Effector CD4-positive, alpha-beta T cell (primary cell): ENCODE data around the gene CTAGE6.
"Not testable (repeated sequence)": the region's sequence is repeated elsewhere in the genome, so short reads cannot be mapped to it uniquely, and the experiment has no call there.

Experiments
- DNase-seq: peaks from one replicate; pipeline ENCODE4 v3.0.0-alpha.2; 2020
- total RNA-seq: gene quantifications from one replicate; lab custom pipeline; 2026; lab: John Stamatoyannopoulos, UW

Gene CTAGE6, protein sequence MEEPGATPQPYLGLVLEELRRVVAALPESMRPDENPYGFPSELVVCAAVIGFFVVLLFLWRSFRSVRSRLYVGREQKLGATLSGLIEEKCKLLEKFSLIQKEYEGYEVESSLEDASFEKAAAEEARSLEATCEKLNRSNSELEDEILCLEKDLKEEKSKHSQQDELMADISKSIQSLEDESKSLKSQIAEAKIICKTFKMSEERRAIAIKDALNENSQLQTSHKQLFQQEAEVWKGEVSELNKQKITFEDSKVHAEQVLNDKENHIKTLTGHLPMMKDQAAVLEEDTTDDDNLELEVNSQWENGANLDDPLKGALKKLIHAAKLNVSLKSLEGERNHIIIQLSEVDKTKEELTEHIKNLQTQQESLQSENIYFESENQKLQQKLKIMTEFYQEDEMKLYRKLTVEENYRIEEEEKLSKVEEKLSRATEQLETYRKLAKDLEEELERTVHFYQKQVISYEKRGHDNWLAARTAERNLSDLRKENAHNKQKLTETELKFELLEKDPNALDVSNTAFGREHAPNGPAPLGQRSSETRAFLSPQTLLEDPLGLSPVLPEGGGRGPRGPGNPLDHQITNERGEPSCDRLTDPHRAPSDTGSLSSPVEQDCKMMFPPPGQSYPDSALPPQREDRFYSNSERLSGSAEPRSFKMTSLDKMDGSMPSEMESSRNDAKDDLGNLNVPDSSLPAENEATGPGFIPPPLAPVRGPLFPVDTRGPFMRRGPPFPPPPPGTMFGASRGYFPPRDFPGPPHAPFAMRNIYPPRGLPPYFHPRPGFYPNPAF
- total RNA-seq, result 0.94 reads per million

DNA sequence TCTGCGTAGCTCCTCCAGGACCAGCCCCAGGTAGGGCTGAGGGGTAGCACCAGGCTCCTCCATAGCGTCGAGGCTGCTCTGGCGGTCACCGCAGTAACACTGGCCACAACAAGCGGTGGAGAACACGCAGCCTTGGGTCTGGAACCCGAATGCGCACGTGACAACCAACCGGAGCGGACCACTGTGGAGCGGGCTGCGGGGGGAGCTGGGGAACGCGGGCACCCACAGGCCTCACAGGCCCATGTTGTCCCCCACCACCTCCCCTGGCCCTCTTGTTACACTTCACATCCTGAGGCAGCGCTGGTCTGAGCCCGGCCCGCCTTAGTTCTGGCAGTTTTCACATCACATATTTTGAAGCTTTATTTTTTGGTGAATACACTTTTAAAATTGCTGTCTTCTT lies at the start of gene CTAGE6:
CTAGE6 (minus strand) TSS at position 101 of the 400 bp plus-strand sequence; CDS start at position 63, 38 bp downstream.
- DNase-seq, result not testable (repeated sequence)

DNA sequence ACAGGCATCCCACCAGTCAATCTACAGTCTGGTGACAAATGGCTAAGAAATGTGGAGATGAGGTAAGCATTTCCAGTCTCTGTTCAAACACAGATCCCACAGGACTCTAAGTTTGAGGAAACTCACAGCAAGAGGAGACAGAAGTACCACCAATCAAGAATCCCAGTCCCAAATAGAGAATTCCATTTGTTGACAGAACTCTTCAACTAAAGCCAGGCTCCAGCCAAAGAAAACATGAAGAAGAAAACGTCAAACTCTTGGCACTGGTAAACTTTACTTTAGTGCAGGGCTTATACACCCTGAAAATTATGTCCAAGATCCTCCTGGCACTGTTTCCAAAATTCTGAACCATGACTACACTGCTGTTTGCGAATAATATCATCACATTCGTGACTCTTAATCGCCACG lies 49.2 kb upstream of the CTAGE6 start:
- DNase-seq, result not testable (repeated sequence)

DNA sequence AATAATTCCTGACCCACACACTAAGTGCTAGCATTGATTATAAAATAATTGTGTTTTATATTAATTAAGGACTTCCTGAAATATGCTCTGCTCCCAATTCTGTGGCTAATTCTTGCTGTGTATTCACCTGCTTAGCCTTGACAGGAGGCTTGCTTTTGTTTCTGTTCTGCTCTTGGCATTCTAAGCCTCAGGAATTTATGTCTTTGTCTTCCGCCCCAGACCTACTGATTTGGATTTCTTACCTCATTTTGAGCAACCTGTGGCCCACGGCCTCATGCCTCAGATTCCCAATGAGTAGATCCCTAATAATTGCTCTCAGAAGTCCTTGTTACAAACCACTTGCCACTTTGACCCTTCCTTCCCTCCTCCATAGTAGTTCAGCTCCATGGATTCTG lies 40.4 kb upstream of the CTAGE6 start:
- not testable (repeated sequence) for DNase-seq

DNA sequence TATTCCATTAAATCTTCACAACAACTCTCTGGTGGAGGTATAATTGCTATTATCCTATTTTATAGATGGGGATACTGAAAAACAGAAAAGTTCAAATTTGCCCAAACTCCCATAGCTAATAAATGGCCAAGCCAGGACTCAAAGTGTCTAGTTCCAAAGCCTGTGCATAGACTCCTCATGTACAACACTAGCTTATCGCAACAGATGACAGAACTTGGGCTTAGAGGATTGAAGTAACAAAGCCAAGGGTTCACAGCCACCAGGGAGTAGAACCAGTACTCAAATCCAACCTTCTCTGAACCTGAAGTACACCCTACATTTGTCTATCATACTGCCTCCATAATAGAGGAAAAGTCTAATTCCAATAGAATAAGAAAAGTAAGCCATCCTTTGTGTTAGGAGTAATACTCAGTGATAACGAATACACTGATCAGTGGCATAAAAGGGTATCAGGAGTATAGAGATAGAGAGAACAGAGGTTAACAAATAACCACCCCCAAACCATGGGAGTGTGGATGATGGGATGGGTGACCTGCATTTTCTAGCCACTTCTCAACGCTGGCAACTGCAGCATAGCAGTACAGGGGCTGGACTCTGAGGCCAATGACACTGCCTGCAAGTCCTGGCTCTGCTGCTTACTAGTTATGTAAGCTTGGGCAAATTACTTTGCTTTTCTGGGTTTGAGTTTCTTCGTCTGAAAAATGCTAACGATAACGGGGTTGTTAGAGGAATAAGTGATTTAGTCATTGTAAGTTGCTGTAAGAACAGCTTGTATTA lies 39.8 kb upstream of the CTAGE6 start:
- not testable (repeated sequence) for DNase-seq

DNA sequence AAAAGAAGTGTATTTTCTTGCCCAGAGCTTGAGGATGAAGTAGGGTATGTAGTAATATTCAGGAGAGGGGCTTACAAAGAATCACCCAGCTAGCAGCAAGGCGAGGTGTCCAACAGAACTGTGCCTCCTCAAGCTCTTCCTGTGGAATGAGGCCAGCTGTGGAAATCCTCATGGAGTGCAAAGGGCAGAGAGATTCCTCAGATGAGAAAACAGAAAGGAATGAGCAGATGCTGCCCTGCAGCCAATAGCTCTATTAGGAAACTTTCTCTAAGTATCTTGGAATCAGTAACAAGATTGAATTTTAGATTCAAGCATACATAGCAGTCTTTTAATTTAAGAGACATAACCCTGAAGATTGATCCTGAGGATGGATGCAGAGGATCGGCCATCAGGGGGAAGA lies 38.2 kb upstream of the CTAGE6 start:
- not testable (repeated sequence) for DNase-seq

DNA sequence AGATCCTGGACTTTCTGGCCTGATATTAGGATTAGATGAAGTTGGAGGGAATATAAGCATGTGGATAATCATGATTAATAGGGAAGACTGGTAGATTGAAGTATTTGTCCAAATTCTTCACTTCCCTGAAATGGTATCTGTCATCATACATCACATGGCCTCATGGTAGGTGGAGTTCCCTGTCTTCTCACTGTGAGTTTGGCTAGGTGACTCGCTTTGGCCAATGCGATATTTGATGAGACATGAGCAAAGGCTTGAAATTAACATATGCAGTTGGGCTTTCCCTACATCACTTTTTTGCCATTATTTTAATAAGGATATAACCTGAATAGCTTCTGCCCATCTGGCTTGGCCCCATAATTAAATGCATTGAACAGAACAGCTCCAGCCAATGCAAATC lies 35.1 kb upstream of the CTAGE6 start:
- DNase-seq, result not testable (repeated sequence)

DNA sequence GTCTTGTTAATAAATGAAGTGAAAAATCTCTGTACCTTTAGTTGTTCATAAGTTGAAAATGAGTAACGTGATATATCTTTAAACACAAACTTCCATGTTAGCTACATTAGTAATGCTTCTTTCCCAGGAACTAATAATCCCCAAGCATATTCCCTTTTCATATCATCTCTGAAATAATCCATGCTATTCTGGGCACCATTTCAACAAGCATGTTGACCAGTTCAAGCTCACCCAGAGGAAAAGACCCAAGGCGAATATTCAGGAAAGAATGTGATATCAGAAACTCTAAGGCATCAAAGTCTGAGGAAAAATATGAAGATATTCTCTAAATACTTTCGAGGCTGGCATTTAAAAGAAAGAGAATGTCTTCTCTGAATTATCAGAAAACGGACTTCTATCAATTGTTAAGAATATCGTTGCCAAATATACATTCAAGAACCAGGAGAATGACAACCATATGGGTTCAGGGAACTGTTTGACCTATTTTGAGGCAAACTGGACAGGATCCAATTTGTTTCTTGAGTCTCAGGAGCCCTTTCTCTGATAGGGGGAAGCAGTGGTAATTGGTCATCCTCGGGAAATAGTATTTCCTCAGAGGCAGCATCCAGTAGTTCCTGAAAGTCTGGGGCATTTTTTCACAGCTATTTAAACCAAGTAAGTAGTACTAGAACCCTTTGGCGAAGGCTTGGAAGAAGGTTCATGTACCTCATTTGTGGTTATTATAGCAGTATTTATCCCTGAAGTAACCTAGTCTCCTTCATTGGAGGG lies 28.1 kb upstream of the CTAGE6 start:
- DNase-seq, result not testable (repeated sequence)

DNA sequence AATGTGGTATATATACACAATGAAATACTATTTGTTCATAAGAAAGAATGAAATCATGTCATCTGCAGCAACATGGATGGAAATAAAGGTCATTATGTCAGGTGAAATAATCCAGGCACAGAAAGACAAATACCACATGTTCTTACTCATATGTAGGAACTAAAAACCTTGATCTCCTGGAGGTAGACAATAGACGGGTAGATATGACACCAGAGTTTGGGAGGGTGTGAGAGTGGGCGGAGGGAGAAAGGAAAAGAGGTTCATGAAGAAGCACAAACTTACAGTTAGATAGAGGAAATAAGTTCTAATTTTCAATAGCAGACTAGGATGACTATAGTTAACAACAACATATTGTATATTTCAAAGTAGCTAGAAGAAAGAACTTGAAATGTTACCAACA lies 22.1 kb upstream of the CTAGE6 start:
- not testable (repeated sequence) for DNase-seq

DNA sequence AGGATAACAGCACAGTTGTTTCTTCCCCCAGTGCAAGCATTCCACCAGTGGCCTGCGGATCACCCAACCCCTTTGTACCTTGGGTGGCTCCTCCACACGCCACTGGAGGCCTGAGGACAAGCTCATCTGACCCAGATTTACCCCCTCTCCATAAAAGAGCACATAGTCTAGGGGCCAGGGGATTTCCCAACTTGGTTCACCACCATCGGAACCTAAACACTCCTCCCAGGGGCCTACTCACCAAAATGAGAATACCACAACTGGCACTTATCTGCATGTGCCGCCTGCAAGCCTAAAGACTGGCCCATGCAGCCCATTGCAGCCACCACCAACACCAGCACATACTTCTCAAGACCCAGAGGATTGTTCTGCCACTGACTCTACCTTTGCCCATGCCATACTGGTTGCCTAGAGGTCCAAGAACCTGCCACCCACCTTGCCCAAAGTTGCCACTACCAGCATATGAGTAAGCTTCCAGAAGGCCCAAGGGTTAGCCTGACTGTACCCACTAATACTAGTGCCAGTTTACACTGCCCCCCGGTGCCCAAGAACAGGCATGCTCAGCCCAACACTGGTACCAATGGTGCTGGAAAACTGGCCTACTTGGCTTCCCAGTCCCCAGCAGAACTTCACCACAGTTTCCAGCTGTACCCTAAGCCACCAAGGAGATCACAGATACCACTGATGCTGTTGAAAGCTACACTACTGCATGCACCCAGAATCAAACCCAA lies 15.4 kb upstream of the CTAGE6 start:
- DNase-seq, result not testable (repeated sequence)

DNA sequence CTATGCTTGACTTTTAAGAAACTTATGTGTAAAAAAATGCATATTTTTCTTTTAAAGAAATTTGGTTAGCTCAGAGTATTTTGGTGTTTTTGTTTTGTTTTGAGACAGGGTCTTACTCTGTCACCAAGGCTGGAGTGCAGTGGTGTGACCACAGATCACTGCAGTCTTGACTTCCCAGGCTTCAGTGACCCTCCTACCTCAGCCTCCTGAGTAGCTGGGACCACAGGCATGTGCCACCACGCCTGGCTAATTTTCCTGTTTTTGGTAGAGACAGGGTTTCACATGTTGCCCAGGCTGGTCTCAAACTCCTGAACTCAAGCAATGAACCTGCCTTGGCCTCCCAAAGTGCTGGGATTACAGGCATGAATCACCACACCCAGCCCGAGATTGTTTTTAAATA lies 10.0 kb upstream of the CTAGE6 start:
- not testable (repeated sequence) for DNase-seq

DNA sequence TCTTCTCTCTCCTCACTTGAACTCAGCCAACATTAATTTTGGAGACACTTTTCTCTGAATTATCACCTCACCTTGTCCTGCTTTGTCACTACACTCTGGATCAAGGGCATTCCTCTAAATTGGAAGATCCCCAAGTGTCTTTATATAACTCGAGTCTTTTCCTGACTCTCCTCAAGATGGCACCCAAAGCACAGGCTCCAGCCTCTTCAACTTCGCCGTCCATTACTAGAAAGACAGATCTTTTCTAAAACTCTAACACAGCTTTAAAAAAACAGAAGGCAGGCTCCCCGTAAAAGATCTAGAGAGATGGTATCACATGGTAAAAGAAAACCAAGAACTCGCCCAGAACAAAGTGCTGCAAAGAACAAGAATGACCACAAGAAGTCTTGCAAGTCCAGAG lies 8.2 kb upstream of the CTAGE6 start:
- not testable (repeated sequence) for DNase-seq

DNA sequence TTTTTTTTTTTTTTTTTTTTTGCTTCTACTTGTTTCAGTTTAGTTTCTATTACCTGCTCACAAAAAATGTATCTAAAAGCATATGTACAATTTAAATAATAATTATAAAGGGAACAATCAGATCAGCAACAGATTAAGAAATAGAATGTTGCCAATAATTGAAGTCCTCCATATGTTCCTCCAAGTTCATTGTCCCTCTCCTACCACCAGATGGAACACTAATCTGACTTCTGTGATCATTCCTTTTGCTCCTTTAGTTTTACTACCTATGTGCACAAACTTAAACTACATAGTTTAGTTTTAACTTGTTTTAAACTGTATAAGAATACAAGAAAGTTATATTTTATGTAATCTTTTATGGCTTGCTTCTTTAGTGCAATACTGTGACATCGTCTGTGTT lies 5.6 kb upstream of the CTAGE6 start:
- DNase-seq, result not testable (repeated sequence)

DNA sequence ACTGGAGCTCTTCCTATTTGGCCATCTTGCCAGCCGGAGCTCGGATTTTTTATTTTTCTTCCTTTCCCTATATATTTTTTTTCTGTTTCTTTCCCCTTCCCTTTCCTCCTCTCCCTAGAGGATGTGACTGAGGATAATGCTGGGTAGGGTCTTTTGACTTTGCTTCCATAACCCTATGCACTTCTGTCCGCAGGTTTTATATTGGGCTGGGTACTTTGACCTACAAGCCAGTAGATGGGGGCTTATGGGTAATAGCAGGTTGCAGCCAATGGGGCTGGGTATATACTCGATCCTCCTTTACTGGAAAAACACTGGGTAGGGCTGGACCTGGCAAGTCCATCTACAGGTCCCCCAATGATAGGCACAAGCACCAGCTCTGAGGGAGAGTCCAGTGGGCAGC lies 12.2 kb downstream of the CTAGE6 start:
- DNase-seq, result not testable (repeated sequence)

DNA sequence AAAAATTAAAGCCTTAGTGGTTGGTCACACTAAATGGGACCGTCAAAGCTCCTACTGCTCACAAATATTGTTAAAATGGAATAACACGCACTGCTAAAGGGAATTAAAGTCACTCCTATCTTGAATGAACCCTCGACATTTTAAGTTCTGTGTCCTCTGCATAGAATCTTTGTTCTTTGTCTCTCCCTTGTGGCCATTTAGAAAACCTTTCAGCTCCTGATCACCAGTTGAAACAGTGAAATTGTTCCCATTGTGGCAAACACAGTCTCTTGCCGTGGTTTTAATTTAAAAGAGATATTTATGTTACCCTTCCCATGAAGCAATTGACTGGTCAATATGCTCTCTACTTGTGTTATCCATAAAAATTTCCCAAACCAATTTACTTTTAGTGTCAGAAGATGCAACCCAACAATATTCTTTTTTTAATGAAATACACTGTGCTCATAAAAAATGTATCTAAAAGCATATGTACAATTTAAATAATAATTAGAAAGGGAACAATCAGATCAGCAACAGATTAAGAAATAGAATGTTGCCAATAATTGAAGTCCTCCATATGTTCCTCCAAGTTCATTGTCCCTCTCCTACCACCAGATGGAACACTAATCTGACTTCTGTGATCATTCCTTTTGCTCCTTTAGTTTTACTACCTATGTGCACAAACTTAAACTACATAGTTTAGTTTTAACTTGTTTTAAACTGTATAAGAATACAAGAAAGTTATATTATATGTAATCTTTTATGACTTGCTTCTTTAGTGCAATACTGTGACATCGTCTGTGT lies 20.3 kb downstream of the CTAGE6 start:
- DNase-seq, result not testable (repeated sequence)

DNA sequence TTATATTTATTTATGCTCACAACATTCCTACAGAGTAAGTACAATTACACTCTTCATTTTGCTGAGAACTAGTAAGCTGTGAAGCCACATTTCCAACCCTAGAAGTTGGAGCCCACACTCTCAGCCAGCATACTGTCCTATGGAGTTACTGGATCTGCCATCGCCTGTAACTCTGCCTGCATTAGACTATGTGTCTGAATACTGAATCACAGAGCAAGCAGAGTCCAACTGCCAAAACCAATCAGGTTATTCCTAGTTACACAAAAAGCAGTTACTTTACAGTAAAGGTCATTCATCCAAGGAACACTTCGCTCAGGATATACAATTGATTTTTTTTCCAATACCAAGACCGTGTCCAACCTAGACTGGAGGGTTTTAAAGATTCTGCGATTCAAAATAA lies 21.5 kb downstream of the CTAGE6 start:
- no peak for DNase-seq

DNA sequence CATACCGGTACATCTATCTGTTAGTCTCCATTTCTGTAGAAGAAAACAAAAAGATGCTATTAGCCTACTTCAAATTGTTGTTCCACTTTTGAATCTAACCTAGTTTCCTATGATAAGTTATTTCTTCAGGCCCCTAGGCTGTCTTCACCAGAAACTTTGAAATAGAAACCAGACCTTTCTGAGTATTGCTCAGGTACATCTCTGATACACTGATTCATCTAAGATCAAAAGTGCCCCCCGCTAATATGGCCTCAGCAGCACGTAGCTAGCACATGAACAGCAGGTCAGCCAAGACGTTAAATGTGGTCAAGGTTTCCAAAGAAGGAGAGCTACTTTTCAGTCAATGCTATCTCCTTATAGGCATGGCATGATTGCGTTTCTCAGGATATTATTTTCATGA lies 23.6 kb downstream of the CTAGE6 start:
- no peak for DNase-seq

DNA sequence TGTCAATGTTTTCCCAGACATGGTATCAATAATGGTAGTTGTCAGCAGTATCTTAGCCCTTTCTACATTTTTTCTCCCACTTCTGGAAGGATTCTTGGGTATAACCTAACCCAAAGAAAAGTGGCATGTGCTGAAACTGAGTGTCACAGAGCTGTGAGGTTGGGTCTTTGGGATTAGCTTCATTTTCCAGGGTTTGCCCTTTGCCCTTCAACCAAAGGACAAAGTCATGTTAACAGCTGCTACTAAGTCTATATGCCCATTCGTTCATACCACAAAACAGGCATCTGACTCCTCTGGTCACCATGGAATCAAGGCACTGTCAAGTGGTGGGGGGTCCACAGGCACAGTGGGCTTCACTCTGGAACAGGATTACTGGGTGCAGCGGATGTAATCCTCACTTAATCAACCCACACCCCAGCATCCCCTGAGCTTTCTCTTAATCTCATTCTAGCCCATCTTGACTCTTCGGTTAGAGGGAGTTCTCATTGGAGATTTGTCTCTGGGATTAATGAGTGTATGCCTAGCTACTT lies 29.1 kb downstream of the CTAGE6 start:
- DNase-seq, result no peak

DNA sequence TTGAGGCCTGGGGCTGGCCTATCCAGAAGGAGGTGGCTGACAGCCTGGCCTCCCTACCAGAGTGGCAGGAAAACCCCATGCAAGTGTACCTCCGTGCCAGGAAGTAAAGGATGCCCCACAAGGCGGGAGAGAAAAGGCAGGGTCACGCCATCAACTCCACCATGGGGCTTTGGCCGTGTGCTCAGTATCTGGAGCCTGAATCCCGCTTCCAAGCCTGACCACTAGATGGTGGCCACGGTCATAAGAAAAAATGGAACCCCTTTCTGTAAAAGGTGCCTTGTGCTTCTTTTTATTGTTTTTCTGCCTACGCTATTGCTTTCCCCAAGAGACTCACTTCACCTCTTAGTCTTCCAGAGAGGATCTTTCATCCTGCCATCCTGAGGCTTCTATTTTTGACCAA lies 29.9 kb downstream of the CTAGE6 start:
- not testable (repeated sequence) for DNase-seq

DNA sequence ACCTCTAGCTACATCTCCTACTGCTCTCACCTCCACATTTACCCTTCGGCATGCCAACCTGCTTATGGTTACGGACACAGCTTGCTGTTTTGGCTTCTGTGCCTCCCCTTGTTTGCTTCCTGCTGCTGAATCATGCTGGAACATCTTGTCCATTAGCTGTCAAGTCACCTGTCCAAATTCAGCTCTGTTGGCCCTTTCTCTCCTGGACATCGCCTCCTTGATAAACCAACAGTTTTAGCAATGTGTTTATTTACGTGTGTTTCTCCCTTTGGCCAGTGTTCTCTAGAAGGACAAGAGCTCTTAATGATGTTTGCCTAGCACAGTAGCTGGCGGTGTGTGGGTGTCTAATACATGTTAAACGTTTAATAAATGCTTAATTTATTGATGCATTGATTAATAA lies 31.4 kb downstream of the CTAGE6 start:
- DNase-seq, result not testable (repeated sequence)

DNA sequence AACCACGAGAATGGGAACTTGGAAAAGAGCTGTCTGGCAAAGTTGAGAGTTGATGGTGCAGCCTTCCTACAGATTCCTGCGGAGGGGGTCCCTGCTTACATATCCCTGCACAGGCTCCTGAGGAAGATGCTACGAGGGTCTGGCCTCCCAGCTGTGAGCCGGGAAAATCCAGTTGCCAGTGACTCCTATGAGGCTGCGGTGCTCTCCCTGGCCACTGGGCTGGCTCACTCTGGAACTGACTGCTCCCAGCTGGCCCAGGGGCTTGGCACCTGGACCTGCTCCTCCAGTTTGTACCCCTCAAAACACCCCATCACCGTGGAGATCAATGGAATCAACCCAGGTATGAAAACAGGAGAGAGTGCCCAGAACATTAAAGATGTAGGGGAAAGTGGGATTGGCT lies 37.2 kb downstream of the CTAGE6 start:
- not testable (repeated sequence) for DNase-seq
